HG03066 (cell line): ENCODE measurements around the gene PPID.
"Not testable (repeated sequence)": the region's sequence is repeated elsewhere in the genome, so short reads cannot be mapped to it uniquely, and the experiment has no call there.

Experiments used
- ATAC-seq: cut with Tn5 transposase; IDR thresholded peaks from one replicate; pipeline ENCODE4 v1.9.1; 2021; ENCODE audit warnings: low read depth; ENCODE audit not compliant: unreplicated experiment

PPID gene

GRCh38 chr4:158722917-158723793, at the start of gene PPID:
Gene PPID (minus strand): TSS chr4:158723396. CDS start chr4:158723288, 108 bp downstream.
- ATAC-seq, result peak; percentile 97

- no peak for ATAC-seq
These were observed 48.6 kb upstream of the PPID start for GRCh38 chr4:158771776-158772175.

GRCh38 chr4:158770671-158771070, 47.5 kb upstream of the PPID start:
- no peak for ATAC-seq

GRCh38 chr4:158769175-158769921, 46.2 kb upstream of the PPID start:
- ATAC-seq, result peak; percentile 40

- peak; percentile 69 for ATAC-seq
These were observed 45.5 kb upstream of the PPID start, which contains the start of gene FNIP2 for GRCh38 chr4:158768555-158769174. Gene FNIP2 (plus strand): TSS chr4:158769026. CDS start chr4:158769213, 187 bp downstream.

GRCh38 chr4:158767451-158767850, 44.3 kb upstream of the PPID start:
- ATAC-seq, result no peak

GRCh38 chr4:158766434-158767044, 43.3 kb upstream of the PPID start:
- no peak for ATAC-seq

- no peak for ATAC-seq
These were observed 40.3 kb upstream of the PPID start for GRCh38 chr4:158763462-158763861.

- ATAC-seq, result no peak
These were observed 39.4 kb upstream of the PPID start for GRCh38 chr4:158762553-158762952.

GRCh38 chr4:158760866-158761265, 37.7 kb upstream of the PPID start:
- ATAC-seq, result no peak

GRCh38 chr4:158759539-158759938, 36.3 kb upstream of the PPID start:
- ATAC-seq, result not testable (repeated sequence)

- ATAC-seq, result no peak
These were observed 35.5 kb upstream of the PPID start for GRCh38 chr4:158758703-158759102.

- ATAC-seq, result no peak
These were observed 34.9 kb upstream of the PPID start for GRCh38 chr4:158758142-158758541.

- no peak for ATAC-seq
These were observed 33.4 kb upstream of the PPID start for GRCh38 chr4:158756588-158756987.

GRCh38 chr4:158755819-158756218, 32.6 kb upstream of the PPID start:
- not testable (repeated sequence) for ATAC-seq

GRCh38 chr4:158754385-158755180, 31.4 kb upstream of the PPID start:
- no peak for ATAC-seq

- ATAC-seq, result no peak
These were observed 27.2 kb upstream of the PPID start for GRCh38 chr4:158750379-158750778.

GRCh38 chr4:158746537-158746936, 23.3 kb upstream of the PPID start:
- not testable (repeated sequence) for ATAC-seq

- ATAC-seq, result no peak
These were observed 18.3 kb upstream of the PPID start for GRCh38 chr4:158741326-158742021.
